IMR-90 (cell line): ENCODE measurements around the gene HEBP1. TPM values are rescaled to one million over a fixed set of nuclear protein-coding genes. Genes with fewer than 3 reads are reported as not detected.

Experiments used
- ATAC-seq: fragments of 200-7000 bp; cut with Tn5 transposase; 2 replicates; pipeline ENCODE4 v1.9.1; 2020; ENCODE audit warnings: low read depth, mild to moderate bottlenecking, moderate library complexity
- BruUV-seq: library from RNA; stranded (reverse); fragments of 400-500 nt; replicated peaks from 2 replicates; lab custom pipeline; 2021; lab: Mats Ljungman, UMichigan
- CTCF ChIA-PET: fragments of 300-600 bp; formaldehyde crosslinking; extraction: SDS; loops from one replicate; lab custom pipeline; 2021; ENCODE audit warnings: antibody characterized with exemption; lab: Yijun Ruan, JAX
- POLR2A ChIA-PET: fragments of 300-600 bp; sonication (Branson Sonifier 250); formaldehyde crosslinking; loops from one replicate; lab custom pipeline; 2022; ENCODE audit warnings: antibody characterized with exemption; ENCODE audit not compliant: unreplicated experiment; lab: Charles Lee
- DNase-seq: peaks from one replicate; pipeline ENCODE4 v3.0.0; 2013
- H2AFZ ChIP-seq: replicated peaks from 2 replicates; pipeline ENCODE3; 2013; ENCODE audit warnings: low read length, mild to moderate bottlenecking; ENCODE audit not compliant: poor library complexity
- H2AK5ac ChIP-seq: 2 replicates; pipeline ENCODE4 v1.6.1; 2013; ENCODE audit warnings: low read depth, low read length, inconsistent platforms
- H2AK9ac ChIP-seq: replicated peaks from 2 replicates; pipeline ENCODE3; 2013; ENCODE audit warnings: mild to moderate bottlenecking, low read depth, low read length, moderate library complexity; ENCODE audit not compliant: poor library complexity
- H2BK120ac ChIP-seq: 2 replicates; pipeline ENCODE4 v1.6.1; 2013; ENCODE audit warnings: low read depth, low read length, inconsistent platforms
- H2BK15ac ChIP-seq: 3 replicates; pipeline ENCODE4 v1.6.1; 2013; ENCODE audit warnings: low read depth, low read length, inconsistent platforms
- H2BK20ac ChIP-seq: 2 replicates; pipeline ENCODE4 v1.6.1; 2013; ENCODE audit warnings: low read depth, mild to moderate bottlenecking, inconsistent platforms, low read length, moderate library complexity
- H2BK5ac ChIP-seq: 2 replicates; pipeline ENCODE4 v1.6.1; 2013; ENCODE audit warnings: mild to moderate bottlenecking, low read depth, low read length, inconsistent platforms; ENCODE audit not compliant: poor library complexity, severe bottlenecking
- H3K14ac ChIP-seq: replicated peaks from 2 replicates; pipeline ENCODE4 v1.6.1; 2013; ENCODE audit warnings: low read depth, low read length, inconsistent platforms
- H3K18ac ChIP-seq: 2 replicates; pipeline ENCODE4 v1.6.1; 2013; ENCODE audit warnings: low read depth, low read length, control low read depth
- H3K23ac ChIP-seq: 2 replicates; pipeline ENCODE4 v1.6.1; 2013; ENCODE audit warnings: low read depth, low read length, inconsistent platforms
- H3K27ac ChIP-seq: 2 replicates; pipeline ENCODE4 v1.5.1; 2013; ENCODE audit warnings: mild to moderate bottlenecking, control low read depth, low read length; ENCODE audit not compliant: insufficient read depth
- H3K27me3 ChIP-seq: 2 replicates; pipeline ENCODE4 v1.6.1; 2013; ENCODE audit warnings: low read length; ENCODE audit not compliant: control insufficient read depth, insufficient read depth
- H3K36me3 ChIP-seq: 2 replicates; pipeline ENCODE4 v1.6.1; 2013; ENCODE audit warnings: low read length, mixed read lengths; ENCODE audit not compliant: control insufficient read depth, insufficient read depth
- H3K4ac ChIP-seq: 2 replicates; pipeline ENCODE4 v1.6.1; 2013; ENCODE audit warnings: low read depth, low read length, inconsistent platforms
- H3K4me1 ChIP-seq: 2 replicates; pipeline ENCODE4 v1.6.1; 2013; ENCODE audit warnings: low read length, mixed read lengths; ENCODE audit not compliant: control insufficient read depth, insufficient read depth
- H3K4me2 ChIP-seq: 2 replicates; pipeline ENCODE4 v1.6.1; 2013; ENCODE audit warnings: low read depth, mild to moderate bottlenecking, control low read depth, low read length, moderate library complexity
- H3K4me3 ChIP-seq: 2 replicates; pipeline ENCODE4 v1.5.1; 2013; ENCODE audit warnings: low read depth, mild to moderate bottlenecking, control low read depth, low read length, moderate library complexity; ENCODE audit not compliant: insufficient read depth
- H3K56ac ChIP-seq: 2 replicates; pipeline ENCODE4 v1.6.1; 2013; ENCODE audit warnings: low read length, inconsistent platforms; ENCODE audit not compliant: insufficient read depth; ENCODE audit errors: extremely low read depth
- H3K79me1 ChIP-seq, 2 experiments: 2 replicates each; pipeline ENCODE4 v1.6.1; 2013; ENCODE audit warnings: low read length in 2 of 2, inconsistent platforms in 1 of 2, low read depth in 1 of 2
- H3K9ac ChIP-seq: 2 replicates; pipeline ENCODE4 v1.6.1; 2013; ENCODE audit warnings: low read depth, low read length, control low read depth
- H3K9me1 ChIP-seq: 2 replicates; pipeline ENCODE4 v1.6.1; 2013; ENCODE audit warnings: low read length, inconsistent platforms; ENCODE audit not compliant: insufficient read depth
- H3K9me3 ChIP-seq: 2 replicates; pipeline ENCODE4 v1.6.1; 2013; ENCODE audit warnings: low read length; ENCODE audit not compliant: control insufficient read depth, insufficient read depth
- H4K20me1 ChIP-seq: 2 replicates; pipeline ENCODE4 v1.6.1; 2013; ENCODE audit warnings: low read length, inconsistent platforms; ENCODE audit not compliant: insufficient read depth
- H4K5ac ChIP-seq: 2 replicates; pipeline ENCODE4 v1.6.1; 2013; ENCODE audit warnings: mild to moderate bottlenecking, low read depth, low read length, control low read depth
- H4K8ac ChIP-seq, 2 experiments: 2 replicates each; pipeline ENCODE4 v1.6.1; 2013; ENCODE audit warnings: low read depth in 2 of 2, low read length in 2 of 2, control low read depth in 1 of 2, inconsistent platforms in 1 of 2
- H4K91ac ChIP-seq: 2 replicates; pipeline ENCODE4 v1.6.1; 2013; ENCODE audit warnings: low read depth, low read length, inconsistent platforms; ENCODE audit not compliant: insufficient read depth
- BHLHE40 ChIP-seq: fragments of 150-350 bp; IDR thresholded peaks from 2 replicates; pipeline ENCODE4 v1.6.1; 2016; ENCODE audit warnings: mild to moderate bottlenecking, low read depth, low read length
- CHD1 ChIP-seq: IDR thresholded peaks from 2 replicates; pipeline ENCODE4 v1.6.1; 2012; ENCODE audit warnings: low read depth, low read length, improper control_type of control experiment
- MAFK ChIP-seq: IDR thresholded peaks from 2 replicates; pipeline ENCODE4 v1.6.1; 2012; ENCODE audit warnings: low read depth, low read length, improper control_type of control experiment
- RAD21 ChIP-seq: IDR thresholded peaks from 2 replicates; pipeline ENCODE4 v1.6.1; 2012; ENCODE audit warnings: low read length, improper control_type of control experiment
- RFX5 ChIP-seq: IDR thresholded peaks from 2 replicates; pipeline ENCODE4 v1.8.0; 2012; ENCODE audit warnings: low read depth, mild to moderate bottlenecking, low read length, moderate library complexity
- SMC3 ChIP-seq: fragments of 150-350 bp; IDR thresholded peaks from 2 replicates; pipeline ENCODE4 v1.6.1; 2016; ENCODE audit warnings: low read depth, mild to moderate bottlenecking, antibody characterized with exemption, low read length, moderate library complexity
- USF2 ChIP-seq: fragments of 150-350 bp; IDR thresholded peaks from 2 replicates; pipeline ENCODE4 v1.6.1; 2017; ENCODE audit warnings: mild to moderate bottlenecking, antibody characterized with exemption, low read length, low read depth
- WGBS, 2 experiments: methylation state at CpG; one replicate each; pipeline versions ENCODE4 v1.1.5 to v1.1.7; 2013; ENCODE audit warnings: missing lambda C conversion rate in 2 of 2; ENCODE audit not compliant: insufficient read length in 1 of 2; ENCODE audit errors: extremely low coverage in 2 of 2; 5-methylcytosine and 5-hydroxymethylcytosine counted together
- dilution Hi-C: fragments of 300-500 bp; cut with HindIII; formaldehyde crosslinking; loops from one replicate; pipeline ENCODE4 v1.14.3; 2018; ENCODE audit warnings: low sequenced_read_pairs; ENCODE audit not compliant: unreplicated experiment
- in situ Hi-C: fragments of 300-500 bp; cut with MboI; formaldehyde crosslinking; loops from 3 replicates; pipeline ENCODE4 v1.14.3; 2019; ENCODE audit warnings: low sequenced_read_pairs, inconsistent platforms, mixed read lengths
- intact Hi-C: fragments of 100-400 bp; cut with micrococcal nuclease; formaldehyde crosslinking; loops from 2 replicates; pipeline ENCODE4 v1.10.0; 2022
- polyA plus RNA-seq, 3 experiments: library from polyadenylated mRNA; depleted of rRNA; stranded (reverse); fragments of >200 nt; gene quantifications; 2 replicates each; pipeline ENCODE4 v1.2.3, GENCODE V29; 2012; ENCODE audit warnings: low replicate concordance in 1 of 3
- total RNA-seq: library from RNA; depleted of rRNA; stranded (reverse); fragments of >200 nt; gene quantifications from 2 replicates; pipeline ENCODE4 v1.2.3, GENCODE V29; 2012

HEBP1 gene
- total and polyA plus RNA-seq, 2 of the 4 experiments (the other 2 are of a cell fraction): 18.8 to 49.2 TPM

- H2BK120ac ChIP-seq: no peak overlapping the region
- DNase-seq: no peak
- no peak overlapping the region for H3K27ac ChIP-seq
- no peaks in the 10 kb centered on the region for H3K9me1 ChIP-seq
- no peaks in the 10 kb centered on the region for H3K27me3 ChIP-seq
- H3K79me1 ChIP-seq: no peaks in the 10 kb centered on the region
- no TSS peak for BruUV-seq
- ATAC-seq: no peak
- dilution Hi-C loops (no loop called here), in situ Hi-C loops (no loop called here), intact Hi-C loops (no loop called here)
- H2BK5ac ChIP-seq: no peak overlapping the region
- no peak overlapping the region for H2BK20ac ChIP-seq
- H3K14ac ChIP-seq: no peak overlapping the region
- no peak overlapping the region for H4K91ac ChIP-seq
- ChIA-PET POLR2A (no interaction called here), CTCF (interaction anchor here (1.4 kb wide), 1 partner anchor 17 kb away, joined by 3 read pairs; no protein-coding TSS in a partner anchor)
- no peaks in the 10 kb centered on the region for H4K20me1 ChIP-seq
- no peaks in the 10 kb centered on the region for H3K9me3 ChIP-seq
- H3K23ac ChIP-seq: no peak overlapping the region
- TF ChIP-seq USF2: no peak
- no peak for TF ChIP-seq CHD1
- TF ChIP-seq SMC3: no peak
- no peak for TF ChIP-seq BHLHE40
- TF ChIP-seq RFX5: no peak
- TF ChIP-seq MAFK: no peak
- TF ChIP-seq RAD21: no peak
- no peak overlapping the region for H2BK15ac ChIP-seq
- no peak overlapping the region for H3K56ac ChIP-seq
- no peak overlapping the region for H4K5ac ChIP-seq
- WGBS, 2 experiments: no CpG with 5 or more reads among the region's 7 CpGs
- no peak overlapping the region for H2AK5ac ChIP-seq
- no peaks in the 10 kb centered on the region for H3K36me3 ChIP-seq
- H3K4ac ChIP-seq: no peak overlapping the region
- no peak overlapping the region for H2AK9ac ChIP-seq
- H3K18ac ChIP-seq: no peak overlapping the region
- H3K4me1 ChIP-seq: no peaks in the 10 kb centered on the region
- H3K9ac ChIP-seq: no peak overlapping the region
- H3K4me3 ChIP-seq: no peak overlapping the region
- no peak overlapping the region for H2AFZ ChIP-seq
- no peak overlapping the region for H3K4me2 ChIP-seq
- no peak overlapping the region for H4K8ac ChIP-seq
These were observed 41.2 kb downstream of the HEBP1 start for GRCh38 chr12:12958886-12959285.
